Testis (tissue), 2 donors: ENCODE data around the gene TTC28.

ENCODE experiments used
- POLR2A ChIP-seq: fragments of 450-650 bp; IDR thresholded peaks from one replicate; pipeline ENCODE4 v1.6.1; 2017; ENCODE audit warnings: antibody characterized with exemption, mild to moderate bottlenecking, moderate library complexity
- TF ChIP-seq, protein P1 (sequence below), 3 experiments: fragments of 450-650 bp in 2 of 3; fragments of 200-600 bp in 1 of 3; sonication (generic) in 1 of 3; IDR thresholded peaks; one replicate each; pipeline ENCODE4 v1.5.1; 2016 to 2019; ENCODE audit warnings: antibody characterized with exemption in 3 of 3, mild to moderate bottlenecking in 2 of 3, moderate library complexity in 1 of 3

DNA sequence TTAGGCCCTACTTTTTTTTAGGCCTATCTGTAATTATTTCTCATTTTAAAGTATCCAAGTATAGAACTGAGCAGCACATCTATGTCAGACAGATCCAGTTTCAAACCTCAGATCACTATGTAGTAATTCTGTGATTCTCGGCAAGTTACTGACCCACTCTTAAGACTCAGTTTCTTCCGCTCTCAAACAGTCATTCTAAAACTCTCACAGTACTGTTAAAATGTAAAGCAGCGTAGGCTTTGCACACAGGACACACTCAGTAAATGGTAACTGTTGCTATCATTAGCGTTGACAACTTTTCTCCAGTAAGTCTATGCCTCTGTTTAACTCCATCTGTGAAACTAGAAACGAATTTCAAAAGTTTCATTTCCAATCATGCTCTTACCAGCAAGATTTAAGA is 277.1 kb downstream of the TTC28 start:
- TF ChIP-seq, protein P1, sequence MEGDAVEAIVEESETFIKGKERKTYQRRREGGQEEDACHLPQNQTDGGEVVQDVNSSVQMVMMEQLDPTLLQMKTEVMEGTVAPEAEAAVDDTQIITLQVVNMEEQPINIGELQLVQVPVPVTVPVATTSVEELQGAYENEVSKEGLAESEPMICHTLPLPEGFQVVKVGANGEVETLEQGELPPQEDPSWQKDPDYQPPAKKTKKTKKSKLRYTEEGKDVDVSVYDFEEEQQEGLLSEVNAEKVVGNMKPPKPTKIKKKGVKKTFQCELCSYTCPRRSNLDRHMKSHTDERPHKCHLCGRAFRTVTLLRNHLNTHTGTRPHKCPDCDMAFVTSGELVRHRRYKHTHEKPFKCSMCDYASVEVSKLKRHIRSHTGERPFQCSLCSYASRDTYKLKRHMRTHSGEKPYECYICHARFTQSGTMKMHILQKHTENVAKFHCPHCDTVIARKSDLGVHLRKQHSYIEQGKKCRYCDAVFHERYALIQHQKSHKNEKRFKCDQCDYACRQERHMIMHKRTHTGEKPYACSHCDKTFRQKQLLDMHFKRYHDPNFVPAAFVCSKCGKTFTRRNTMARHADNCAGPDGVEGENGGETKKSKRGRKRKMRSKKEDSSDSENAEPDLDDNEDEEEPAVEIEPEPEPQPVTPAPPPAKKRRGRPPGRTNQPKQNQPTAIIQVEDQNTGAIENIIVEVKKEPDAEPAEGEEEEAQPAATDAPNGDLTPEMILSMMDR (IDR thresholded peaks at IDR 0.05), result no peak
- TF ChIP-seq POLR2A, result no peak
